Right renal pelvis (tissue), 4 donors: Measurements from ENCODE around the gene APBB2. TPM values are rescaled to one million over a fixed set of nuclear protein-coding genes. Genes with fewer than 3 reads are reported as not detected.

Experiments
- DNase-seq, 4 donors: peaks; one replicate each; pipeline ENCODE4 v3.0.0-alpha.2; 2013; ENCODE audit warnings: low read depth in 4 of 4, low spot score in 3 of 4, missing footprints in 1 of 4
- polyA plus RNA-seq, 4 donors: library from polyadenylated mRNA; unstranded; fragments of 120-200 nt; gene quantifications; one replicate each; pipeline ENCODE4 v1.2.1, GENCODE V29; 2013; ENCODE audit not compliant: insufficient read length in 4 of 4

Gene APBB2
- polyA plus RNA-seq, 4 donors = 43.8 to 55.1 (median 52.6) TPM

DNA sequence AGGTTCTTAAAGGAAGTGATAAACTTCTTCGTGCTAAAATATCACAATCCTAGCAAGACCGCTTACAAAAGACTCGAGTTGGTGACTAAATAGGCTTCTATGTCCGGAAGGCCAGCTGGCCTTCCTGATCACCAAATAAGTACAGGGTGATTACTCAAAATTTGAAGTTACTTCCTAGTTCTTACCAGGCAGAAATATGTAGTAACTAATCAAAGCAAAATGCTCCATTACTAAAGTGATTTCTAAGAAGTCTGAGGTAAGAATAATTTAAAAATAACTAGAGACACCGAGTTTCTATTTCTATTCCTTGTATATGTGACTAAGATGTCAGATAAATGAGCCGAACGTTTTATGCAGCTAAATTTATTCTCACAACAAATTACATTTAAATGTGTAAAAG, 402.4 kb downstream of the APBB2 start:
- no peak for DNase-seq

- DNase-seq = no peak
These were observed 405.4 kb downstream of the APBB2 start for GRCh38 chr4:40808926-40809457.

DNA sequence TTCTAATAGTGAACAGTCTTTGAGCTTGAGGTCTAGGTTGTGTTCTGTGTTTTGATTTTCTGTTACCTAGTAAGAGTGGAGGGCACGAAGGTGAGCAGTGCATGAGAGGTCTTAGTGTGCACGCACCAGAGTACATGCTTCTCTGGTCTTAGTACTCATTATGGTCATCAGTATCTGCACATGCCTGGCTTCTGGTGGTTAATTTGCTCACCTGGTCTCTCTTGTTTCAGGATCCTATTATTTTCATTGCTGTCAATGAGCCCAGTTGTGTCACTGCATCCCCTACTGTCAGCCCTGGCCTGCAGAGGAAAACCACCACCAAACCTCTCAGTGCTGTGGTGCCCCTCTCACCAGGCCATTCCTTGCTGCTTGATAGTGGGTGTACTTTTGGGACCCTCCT, 409.7 kb downstream of the APBB2 start:
- no peak for DNase-seq

DNA sequence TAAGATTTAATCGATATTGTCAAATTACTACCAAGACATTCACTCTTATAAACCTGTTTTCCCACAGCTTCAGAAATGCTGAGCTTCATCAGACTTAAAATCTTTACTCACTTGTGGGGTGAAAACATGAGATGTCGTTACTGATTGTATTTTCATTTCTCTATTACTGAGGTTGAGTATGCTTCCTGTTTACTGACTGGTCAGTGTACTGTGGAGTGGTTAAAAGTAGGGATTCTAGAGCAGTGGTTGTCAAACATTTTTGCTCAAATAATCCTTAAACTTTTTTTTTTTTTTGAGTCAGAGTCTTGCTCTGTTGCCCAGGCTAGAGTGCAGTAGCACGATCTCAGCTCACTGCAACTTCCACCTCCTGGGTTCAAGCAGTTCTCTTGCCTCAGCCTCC, 414.3 kb downstream of the APBB2 start:
- no peak for DNase-seq

DNA sequence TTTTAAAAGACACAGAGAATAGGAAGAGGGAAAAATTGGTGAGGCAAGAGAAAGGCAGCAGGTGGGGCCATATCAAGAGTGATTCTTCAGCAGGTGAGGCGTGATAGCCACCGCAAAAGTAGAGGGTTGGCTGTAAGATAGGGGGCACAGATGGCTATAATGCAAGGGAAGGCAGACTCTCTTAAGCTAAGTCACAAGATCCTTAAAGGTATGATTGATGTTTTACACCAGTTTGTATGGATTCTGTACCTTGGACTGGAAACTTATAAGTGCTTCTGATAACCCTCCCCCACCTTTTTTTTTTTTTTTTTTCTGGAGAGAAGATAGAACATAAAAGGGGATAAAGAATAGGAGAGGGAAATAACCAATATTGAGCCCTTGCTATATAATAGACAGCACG, 424.6 kb downstream of the APBB2 start:
- no peak for DNase-seq

DNA sequence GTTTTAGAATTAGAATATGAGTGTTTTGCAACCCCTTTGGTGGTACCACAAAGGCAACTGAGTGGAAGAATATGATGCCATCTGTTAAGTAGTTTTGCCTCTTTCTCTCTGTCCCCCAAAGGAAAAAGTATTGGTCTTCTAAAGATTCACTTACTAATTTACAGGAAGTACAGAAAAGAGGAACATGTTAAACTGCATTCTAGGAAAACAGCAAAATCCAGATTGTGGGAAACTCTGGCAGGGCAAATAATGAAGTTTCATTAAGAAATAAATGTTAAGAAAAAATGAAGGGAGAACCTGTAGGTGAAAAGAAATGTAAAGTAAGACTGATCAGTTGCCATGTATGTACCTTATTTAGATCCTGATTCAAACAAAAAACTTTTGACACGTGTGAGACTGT, 425.3 kb downstream of the APBB2 start:
- DNase-seq = no peak

DNA sequence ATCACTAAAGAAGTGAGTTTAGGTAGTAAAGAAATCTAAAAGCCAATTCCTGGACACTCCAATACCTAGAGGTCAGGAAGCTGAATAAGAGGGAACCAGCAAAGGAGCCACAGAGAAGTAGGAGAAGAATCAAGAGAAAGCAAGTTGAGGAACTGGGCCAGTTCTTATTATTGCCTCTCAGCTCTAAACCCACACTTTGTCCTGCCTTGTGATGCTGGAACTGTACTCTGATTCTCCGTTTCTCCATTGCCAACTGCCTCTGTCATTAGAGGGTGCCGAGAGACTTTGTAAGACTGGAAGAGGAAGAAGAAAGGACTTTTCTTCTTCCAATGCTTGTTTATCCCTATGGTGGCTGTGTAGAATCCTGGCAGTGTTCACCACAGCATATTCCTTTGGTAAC, 426.0 kb downstream of the APBB2 start:
- no peak for DNase-seq

DNA sequence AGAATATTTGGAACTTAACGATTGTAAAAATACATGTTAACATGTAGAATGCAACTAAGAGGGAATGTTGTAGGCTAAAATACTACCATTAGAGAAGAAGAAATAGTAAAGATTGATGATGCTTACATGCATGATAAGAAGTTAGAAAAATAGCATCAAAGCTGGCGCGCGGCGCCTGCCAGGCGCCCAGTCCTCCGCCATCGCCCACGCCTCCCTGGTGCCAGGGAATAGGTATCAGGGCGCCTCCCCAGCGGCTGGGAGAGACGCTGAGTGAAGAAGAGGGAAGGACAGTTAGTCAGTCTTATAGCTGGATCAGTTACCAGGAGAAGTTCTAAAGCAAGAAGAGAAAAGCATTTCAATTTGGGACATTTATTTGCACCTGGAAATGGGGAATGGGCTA, 428.6 kb downstream of the APBB2 start:
- DNase-seq = no peak

DNA sequence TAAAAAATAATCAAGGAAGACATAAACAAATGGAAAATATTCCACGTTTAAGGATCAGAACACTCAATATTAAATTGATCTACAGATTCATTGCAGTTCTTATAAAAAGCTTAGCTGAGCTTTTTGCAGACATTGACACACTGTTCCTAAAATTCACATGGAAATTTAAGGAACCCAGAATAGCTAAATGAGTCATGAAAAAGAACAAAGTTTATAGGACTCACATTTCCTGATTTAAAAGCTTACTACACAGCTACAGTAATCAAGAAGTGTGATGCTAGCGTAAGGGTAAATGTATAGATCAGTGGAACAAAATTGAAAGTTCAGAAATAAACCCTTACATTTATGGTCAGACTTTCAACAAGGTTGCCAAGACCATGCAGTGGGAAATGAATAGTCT, 431.5 kb downstream of the APBB2 start:
- DNase-seq = no peak

DNA sequence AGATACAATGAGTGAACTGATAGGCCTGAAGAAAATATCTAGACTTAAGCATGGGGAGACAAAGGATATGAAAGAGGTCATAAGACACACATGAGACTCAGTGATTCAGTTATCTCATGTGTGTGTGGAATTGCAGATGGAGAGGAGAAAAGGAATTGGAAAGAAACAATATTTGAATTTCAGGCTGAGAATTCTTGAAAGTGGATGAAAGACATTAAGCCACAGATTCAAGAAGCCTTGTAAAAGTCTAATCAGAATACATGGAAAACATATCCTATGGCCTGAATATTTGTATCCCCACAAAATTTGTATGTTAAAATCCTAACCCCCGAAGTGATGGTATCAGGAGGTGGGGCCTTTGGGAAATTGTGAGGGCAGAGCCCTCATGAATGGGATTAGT, 436.3 kb downstream of the APBB2 start:
- DNase-seq = no peak

DNA sequence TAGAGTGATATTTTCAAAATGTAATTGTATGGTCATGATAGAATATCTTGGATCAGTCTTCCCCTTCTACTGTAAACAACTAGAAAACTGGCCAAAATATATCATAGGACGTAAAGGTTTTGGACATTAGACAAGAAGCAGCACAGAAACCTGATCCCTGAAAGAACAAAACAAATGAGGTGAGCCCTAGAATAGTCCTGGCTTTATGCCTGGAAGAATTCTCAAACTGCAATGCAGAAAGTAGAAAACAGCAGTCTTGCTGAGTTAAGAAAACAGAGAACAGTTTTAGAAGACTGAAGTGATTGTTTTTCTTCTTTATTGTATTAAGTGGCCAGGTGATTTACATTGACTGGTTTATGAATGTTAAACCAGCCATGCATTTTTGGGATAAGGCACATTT, 445.1 kb downstream of the APBB2 start:
- peak in 2 of 4 donors; percentile 19 to 20 for DNase-seq

GRCh38 chr4:40763228-40763716, 451.1 kb downstream of the APBB2 start:
- DNase-seq = no peak

Other genes starting within 250 kb of the APBB2 start
- gene UCHL1, start 42.4 kb upstream of the APBB2 start, polyA plus RNA-seq = 100 to 1,000 TPM in 3 of 4 donors, 10 to 100 TPM in 1; 89.5 to 118 (median 112) TPM